Stimulated activated CD8-positive, alpha-beta memory T cell treated with anti-CD3 and anti-CD28 coated beads, Interleukin-12 subunit alpha, Interleukin-12 subunit beta, amount 100 ng/mL, for 4 hours (primary cell): ENCODE measurements around the gene SRY.
"Not testable (repeated sequence)": the region's sequence is repeated elsewhere in the genome, so short reads cannot be mapped to it uniquely, and the experiment has no call there.

Experiments
- DNase-seq: peaks from one replicate; pipeline ENCODE4 v3.0.0-alpha.2; 2020; ENCODE audit warnings: low read depth

The SRY gene

GRCh38 chrY:2787600-2787999, at the start of gene SRY:
TSS of gene SRY (minus strand) at chrY:2787682. CDS start at chrY:2787603, 79 bp downstream.
- no peak for DNase-seq

- no peak for DNase-seq
These were observed 49.6 kb upstream of the SRY start for GRCh38 chrY:2837078-2837477.

DNA sequence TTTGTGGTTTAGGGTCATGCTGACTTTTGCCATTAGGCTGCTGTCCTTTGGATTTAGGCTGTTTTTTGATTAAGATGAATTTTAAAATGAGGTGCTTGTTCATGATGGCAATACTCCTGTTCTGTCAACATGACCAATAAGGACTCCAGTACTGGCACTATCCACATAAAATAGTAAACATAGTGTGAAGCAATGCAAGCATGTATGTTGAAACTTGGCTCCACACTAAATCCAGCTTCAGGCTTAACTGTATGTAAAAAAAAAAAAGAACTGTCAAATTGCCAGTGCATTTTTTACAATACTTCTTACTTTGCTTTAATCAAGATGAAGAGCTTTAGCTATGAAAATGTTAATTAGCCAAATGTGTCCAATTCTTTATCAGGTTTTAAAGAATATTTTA, 47.7 kb upstream of the SRY start:
- DNase-seq, result no peak

GRCh38 chrY:2828497-2828896, 41.0 kb upstream of the SRY start:
- no peak for DNase-seq

GRCh38 chrY:2824471-2824870, 37.0 kb upstream of the SRY start:
- DNase-seq, result no peak

DNA sequence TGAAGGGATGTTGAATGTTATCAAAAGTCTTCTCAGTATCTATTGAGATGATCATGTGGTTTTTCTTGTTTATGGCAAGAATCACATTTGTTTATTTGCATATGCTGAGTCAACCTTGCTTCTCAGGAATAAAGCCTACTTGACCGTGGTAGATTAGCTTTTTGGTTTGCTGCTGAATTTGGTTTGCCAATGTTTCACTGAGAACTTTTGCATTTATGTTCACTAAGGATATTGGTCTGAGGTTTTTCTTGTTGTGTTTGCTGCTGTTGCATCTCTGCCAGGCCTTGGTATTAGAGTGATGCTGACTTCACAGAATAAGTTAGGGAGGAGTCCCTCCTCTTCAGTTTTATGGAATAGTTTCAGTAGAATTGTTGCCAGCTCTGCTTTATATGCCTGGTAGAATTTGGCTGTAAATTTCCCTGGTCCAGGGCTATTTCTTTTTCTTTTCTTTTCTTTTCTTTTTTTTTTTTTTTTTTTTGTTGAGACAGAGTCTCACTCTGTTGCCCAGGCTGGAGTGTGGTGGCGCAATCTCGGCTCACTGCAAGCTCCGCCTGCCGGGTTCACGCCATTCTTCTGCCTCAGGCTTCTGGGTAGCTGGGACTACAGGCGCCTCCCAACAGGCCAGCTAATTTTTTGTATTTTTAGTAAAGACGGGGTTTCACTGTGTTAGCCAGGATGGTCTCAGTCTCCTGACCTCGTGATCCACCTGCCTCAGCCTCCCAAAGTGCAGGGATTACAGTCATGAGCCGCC, 29.8 kb upstream of the SRY start:
- not testable (repeated sequence) for DNase-seq

- DNase-seq, result no peak
These were observed 12.8 kb upstream of the SRY start for GRCh38 chrY:2800246-2800645.

DNA sequence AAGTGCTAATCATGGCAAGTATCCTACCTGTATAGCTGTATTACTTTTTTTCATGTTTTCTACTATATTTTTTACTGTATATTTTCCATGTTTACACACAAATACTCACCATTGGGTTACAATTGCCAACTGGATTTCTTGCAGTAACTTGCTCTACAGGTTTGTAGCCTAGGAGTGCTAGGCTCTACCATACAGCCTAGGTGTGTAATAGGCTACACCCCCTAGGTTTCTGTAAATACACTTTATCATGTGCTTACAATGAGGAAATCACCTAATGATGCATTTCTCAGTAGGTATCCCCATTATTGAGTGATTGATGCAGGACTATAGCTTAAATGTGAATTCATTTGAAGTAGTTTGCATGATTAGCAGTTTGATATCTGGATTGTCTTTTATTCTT, 10.5 kb upstream of the SRY start:
- DNase-seq, result no peak

- no peak for DNase-seq
These were observed 9.6 kb upstream of the SRY start for GRCh38 chrY:2796977-2797523.

- DNase-seq, result no peak
These were observed 2.3 kb upstream of the SRY start for GRCh38 chrY:2789756-2790155.

GRCh38 chrY:2786876-2787512, 488 bp downstream of the SRY start:
- DNase-seq, result no peak
